Measurements from ENCODE around the gene C5. TPM values are rescaled to one million over a fixed set of nuclear protein-coding genes. Genes with fewer than 3 reads are reported as not detected.
"Not testable (repeated sequence)": the region's sequence is repeated elsewhere in the genome, so short reads cannot be mapped to it uniquely, and the experiment has no call there.

Gene C5
- 0.82 and 1.8 TPM in 2 replicates for total RNA-seq

- H3K36me3 Mint-ChIP-seq (ENCODE audit: low read depth) = no peaks in the 10 kb centered on the region
- no peaks in the 10 kb centered on the region for H3K9me3 Mint-ChIP-seq
- no peak within 1 kb of the TSS for H3K27ac Mint-ChIP-seq
- H3K4me1 Mint-ChIP-seq (ENCODE audit: low read depth) = no peaks in the 10 kb centered on the region
- H3K4me3 Mint-ChIP-seq (ENCODE audit: low read depth) = no peak within 1 kb of the TSS
- intact Hi-C loops (cut with micrococcal nuclease) = no loop called here
- H3K27me3 Mint-ChIP-seq (ENCODE audit: low read depth) = peaks cover 8% of the 10 kb centered on the region
- no peak for DNase-seq (ENCODE audit: low spot score)
Measured at GRCh38 chr9:121050128-121050988, at the start of gene C5. C5 (minus strand) TSS chr9:121050275; CDS start chr9:121050246, 29 bp downstream.

DNA sequence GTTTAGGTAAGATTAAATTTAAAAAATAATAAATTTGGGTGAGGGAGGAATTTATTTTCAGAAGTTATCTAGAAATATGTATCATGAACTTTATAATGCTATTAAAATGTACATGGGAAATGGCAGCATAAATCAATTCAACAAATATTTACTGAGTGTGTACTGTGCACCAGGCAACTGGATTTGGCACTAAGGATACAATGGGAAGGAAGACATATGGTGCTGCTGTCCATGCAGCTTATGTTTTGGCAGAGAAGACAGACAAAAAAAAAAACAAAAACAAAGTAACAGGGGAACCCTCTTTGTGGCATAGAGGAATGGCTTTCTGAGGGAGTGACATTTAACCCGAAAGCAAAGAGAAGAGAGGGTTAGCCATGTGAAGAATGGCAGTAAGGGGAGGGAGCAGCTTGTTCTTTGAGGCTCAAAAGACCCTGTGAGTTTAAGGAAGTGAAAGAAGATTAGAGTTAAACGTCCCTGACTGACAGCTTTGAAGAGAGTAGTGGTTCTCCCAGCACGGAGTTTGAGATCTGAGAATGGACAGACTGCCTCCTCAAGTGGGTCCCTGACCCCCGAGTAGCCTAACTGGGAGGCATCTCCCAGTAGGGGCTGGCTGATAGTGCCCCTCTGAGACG is 48.6 kb upstream of the C5 start:
- peaks cover 7% of the 10 kb centered on the region for H3K4me1 Mint-ChIP-seq (ENCODE audit: low read depth)
- intact Hi-C loops (cut with micrococcal nuclease) = no loop called here
- no peak for DNase-seq (ENCODE audit: low spot score)
- H3K9me3 Mint-ChIP-seq = peaks cover 44% of the 10 kb centered on the region
- H3K36me3 Mint-ChIP-seq (ENCODE audit: low read depth) = peaks cover 93% of the 10 kb centered on the region
- H3K27ac Mint-ChIP-seq = no peak overlapping the region
- no peak overlapping the region for H3K4me3 Mint-ChIP-seq (ENCODE audit: low read depth)
- H3K27me3 Mint-ChIP-seq (ENCODE audit: low read depth) = no peaks in the 10 kb centered on the region

GRCh38 chr9:121095057-121095456 is 45.0 kb upstream of the C5 start:
- H3K4me1 Mint-ChIP-seq (ENCODE audit: low read depth) = peaks cover 7% of the 10 kb centered on the region
- H3K27me3 Mint-ChIP-seq (ENCODE audit: low read depth) = no peaks in the 10 kb centered on the region
- no peak for DNase-seq (ENCODE audit: low spot score)
- no peak overlapping the region for H3K4me3 Mint-ChIP-seq (ENCODE audit: low read depth)
- intact Hi-C loops (cut with micrococcal nuclease) = no loop called here
- H3K36me3 Mint-ChIP-seq (ENCODE audit: low read depth) = peaks cover 86% of the 10 kb centered on the region
- peaks cover 17% of the 10 kb centered on the region for H3K9me3 Mint-ChIP-seq
- no peak overlapping the region for H3K27ac Mint-ChIP-seq

DNA sequence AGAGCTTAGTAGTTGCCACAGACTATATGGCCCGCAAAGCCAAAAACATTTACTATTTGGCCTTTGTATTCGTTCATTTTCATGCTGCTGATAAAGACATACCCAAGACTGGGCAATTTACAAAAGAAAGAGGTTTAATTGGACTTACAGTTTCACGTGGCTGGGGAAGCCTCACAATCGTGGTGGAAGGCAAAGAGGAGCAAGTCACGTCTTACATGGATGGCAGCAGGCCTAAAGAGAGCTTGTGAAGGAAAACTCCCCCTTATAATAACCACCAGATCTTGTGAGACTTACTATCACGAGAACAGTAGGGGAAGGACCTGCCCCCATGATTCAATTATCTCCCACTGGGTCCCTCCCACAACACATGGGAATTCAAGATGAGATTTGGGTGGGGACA is 40.7 kb upstream of the C5 start:
- DNase-seq (ENCODE audit: low spot score); H3K27ac Mint-ChIP-seq; intact Hi-C loops (cut with micrococcal nuclease); H3K4me3 Mint-ChIP-seq (ENCODE audit: low read depth); H3K27me3 Mint-ChIP-seq (ENCODE audit: low read depth); H3K9me3 Mint-ChIP-seq: not testable (repeated sequence)
- Mint-ChIP-seq H3K4me1 (ENCODE audit: low read depth) (peaks cover 23% of the 10 kb centered on the region), H3K36me3 (ENCODE audit: low read depth) (peaks cover 75% of the 10 kb centered on the region)

- no peak for DNase-seq (ENCODE audit: low spot score)
- Mint-ChIP-seq H3K27ac (no peak overlapping the region), H3K27me3 (ENCODE audit: low read depth) (no peaks in the 10 kb centered on the region), H3K4me3 (ENCODE audit: low read depth) (no peak overlapping the region), H3K4me1 (ENCODE audit: low read depth) (peaks cover 21% of the 10 kb centered on the region), H3K9me3 (no peaks in the 10 kb centered on the region), H3K36me3 (ENCODE audit: low read depth) (peaks cover 64% of the 10 kb centered on the region)
- intact Hi-C loops (cut with micrococcal nuclease) = no loop called here
Measured at GRCh38 chr9:121088576-121088975, 38.5 kb upstream of the C5 start.

GRCh38 chr9:121085661-121086060 is 35.6 kb upstream of the C5 start:
- intact Hi-C loops (cut with micrococcal nuclease) = no loop called here
- Mint-ChIP-seq H3K4me3 (ENCODE audit: low read depth) (no peak overlapping the region), H3K27me3 (ENCODE audit: low read depth) (no peaks in the 10 kb centered on the region), H3K9me3 (no peaks in the 10 kb centered on the region), H3K4me1 (ENCODE audit: low read depth) (peaks cover 28% of the 10 kb centered on the region), H3K27ac (no peak overlapping the region), H3K36me3 (ENCODE audit: low read depth) (peaks cover 61% of the 10 kb centered on the region)
- DNase-seq (ENCODE audit: low spot score) = no peak

- H3K36me3 Mint-ChIP-seq (ENCODE audit: low read depth) = peaks cover 50% of the 10 kb centered on the region
- H3K4me1 Mint-ChIP-seq (ENCODE audit: low read depth) = peaks cover 19% of the 10 kb centered on the region
Measured at GRCh38 chr9:121082075-121082474, 32.0 kb upstream of the C5 start.

DNA sequence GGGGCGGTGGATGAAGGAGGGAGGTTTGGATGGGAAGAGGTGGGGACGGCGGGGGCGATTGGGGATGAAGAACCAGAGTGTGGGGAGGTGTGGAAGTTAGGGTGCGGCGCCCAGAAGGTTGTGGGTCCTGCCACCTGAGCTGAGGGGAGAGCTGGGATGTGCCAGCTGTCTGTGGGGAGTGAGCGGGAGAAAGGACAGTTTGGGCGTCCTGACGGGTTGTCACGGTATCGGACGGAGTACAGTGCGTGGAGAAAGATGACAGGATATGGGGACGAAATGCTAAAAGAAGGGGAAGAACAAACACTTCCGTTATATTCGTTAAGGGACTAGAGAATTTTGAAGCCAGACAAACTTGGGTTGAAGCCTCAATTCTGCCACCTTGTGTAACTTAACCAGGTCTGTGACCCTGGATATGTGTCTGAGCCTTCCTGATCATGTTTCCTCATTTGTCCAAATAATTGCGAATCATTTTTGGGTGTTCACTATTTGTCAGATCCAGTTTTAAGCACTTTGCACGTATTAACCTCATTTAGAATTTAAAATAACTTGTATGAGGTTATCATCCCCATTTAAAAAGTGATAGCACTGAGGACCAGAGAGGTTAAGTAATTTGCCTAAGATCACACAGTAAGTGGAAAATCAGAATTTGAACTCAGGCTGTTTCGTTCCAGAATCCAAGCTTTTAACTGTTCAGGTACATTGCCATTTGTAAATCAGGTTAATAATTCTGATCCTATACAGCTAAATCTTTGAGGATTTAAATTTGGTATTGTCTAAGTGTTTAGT is 25.4 kb upstream of the C5 start:
- no peak for DNase-seq (ENCODE audit: low spot score)
- H3K4me1 Mint-ChIP-seq (ENCODE audit: low read depth) = peaks cover 34% of the 10 kb centered on the region

More at GRCh38 chr9:121082075-121082474, 32.0 kb upstream of the C5 start:
- Mint-ChIP-seq H3K27me3 (ENCODE audit: low read depth) (no peaks in the 10 kb centered on the region), H3K4me3 (ENCODE audit: low read depth) (no peak overlapping the region), H3K27ac (no peak overlapping the region), H3K9me3 (no peaks in the 10 kb centered on the region)
- DNase-seq (ENCODE audit: low spot score) = no peak
- intact Hi-C loops (cut with micrococcal nuclease) = no loop called here

DNA sequence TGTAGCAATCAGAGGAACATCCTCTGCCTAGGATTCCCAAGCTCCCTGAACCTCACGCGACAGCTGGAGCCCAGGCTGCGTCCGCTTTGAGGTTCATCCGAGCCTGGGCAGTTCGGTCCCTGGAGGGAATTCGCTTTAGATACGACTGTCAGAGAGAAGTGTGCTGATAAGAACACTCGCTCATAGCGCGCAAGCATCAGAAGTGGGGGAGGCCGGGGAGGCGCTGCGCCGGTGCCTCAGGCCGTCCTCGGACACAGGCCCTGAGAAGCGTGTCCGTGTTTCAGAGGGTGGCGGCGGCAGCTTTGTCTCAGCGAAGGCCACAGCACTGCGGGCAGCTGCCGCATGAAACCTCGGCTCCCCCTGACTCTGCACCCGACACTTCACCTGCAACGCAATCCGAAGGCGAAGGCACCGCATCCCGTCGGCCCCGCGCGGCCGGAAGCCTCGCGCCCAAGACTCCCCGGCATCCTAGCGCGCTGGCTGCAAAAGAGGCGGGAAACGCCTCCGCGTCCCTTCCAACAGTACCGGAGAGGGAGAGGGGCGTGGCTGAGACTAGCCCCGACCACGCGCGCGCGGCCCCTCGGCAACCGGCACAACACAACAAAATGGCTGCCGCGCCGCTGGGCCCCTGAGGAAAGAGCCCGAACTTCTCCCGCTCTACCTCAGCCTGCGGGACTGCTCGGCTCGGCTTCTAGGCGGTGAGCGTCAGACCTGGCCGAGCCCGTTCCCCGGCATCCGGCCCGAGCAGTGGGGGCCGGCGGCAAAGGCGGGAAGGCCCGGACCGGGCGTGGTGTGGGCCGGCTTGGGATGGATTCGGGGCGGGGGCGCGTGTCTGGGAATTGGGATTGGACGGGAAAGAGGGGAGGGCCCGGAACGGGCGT is 24.5 kb upstream of the C5 start, which contains the start of gene CNTRL:
TSS of gene CNTRL (plus strand) at position 586 of the 881 bp plus-strand sequence. CDS start 13,372 bp downstream, outside the sequence.
- peak; percentile 90 for DNase-seq (ENCODE audit: low spot score)
- Mint-ChIP-seq H3K36me3 (ENCODE audit: low read depth) (peaks cover 7% of the 10 kb centered on the region), H3K27me3 (ENCODE audit: low read depth) (no peaks in the 10 kb centered on the region), H3K4me3 (ENCODE audit: low read depth) (peak within 1 kb of the TSS; percentile 100), H3K27ac (peak within 1 kb of the TSS; percentile 98), H3K4me1 (ENCODE audit: low read depth) (peaks cover 35% of the 10 kb centered on the region), H3K9me3 (peaks cover 7% of the 10 kb centered on the region)
- intact Hi-C loops (cut with micrococcal nuclease) = loop anchor here (1.0 to 5.0 kb wide), 5 partner anchors 47 to 317 kb away; partner anchors contain the start of genes FBXW2 and TRAF1

More for the DNA sequence above, 25.4 kb upstream of the C5 start:
- H3K27ac Mint-ChIP-seq = peak overlapping the region; percentile 98
- intact Hi-C loops (cut with micrococcal nuclease) = loop anchor here (2.0 kb wide), 2 partner anchors 149 to 231 kb away; partner anchors contain the start of gene TRAF1
- peak overlapping the region; percentile 100 for H3K4me3 Mint-ChIP-seq (ENCODE audit: low read depth)
- H3K27me3 Mint-ChIP-seq (ENCODE audit: low read depth) = no peaks in the 10 kb centered on the region
- H3K36me3 Mint-ChIP-seq (ENCODE audit: low read depth) = peaks cover 14% of the 10 kb centered on the region
- peaks cover 1% of the 10 kb centered on the region for H3K9me3 Mint-ChIP-seq

GRCh38 chr9:121073038-121073437 is 23.0 kb upstream of the C5 start:
- Mint-ChIP-seq H3K36me3 (ENCODE audit: low read depth) (peaks cover 21% of the 10 kb centered on the region), H3K4me3 (ENCODE audit: low read depth) (peak overlapping the region; percentile 45), H3K4me1 (ENCODE audit: low read depth) (peaks cover 42% of the 10 kb centered on the region), H3K9me3 (peaks cover 18% of the 10 kb centered on the region), H3K27me3 (ENCODE audit: low read depth) (no peaks in the 10 kb centered on the region), H3K27ac (peak overlapping the region; percentile 98)
- intact Hi-C loops (cut with micrococcal nuclease) = loop anchor here (5.0 kb wide), 1 partner anchor 316 kb away; no protein-coding TSS in a partner anchor
- DNase-seq (ENCODE audit: low spot score) = no peak

DNA sequence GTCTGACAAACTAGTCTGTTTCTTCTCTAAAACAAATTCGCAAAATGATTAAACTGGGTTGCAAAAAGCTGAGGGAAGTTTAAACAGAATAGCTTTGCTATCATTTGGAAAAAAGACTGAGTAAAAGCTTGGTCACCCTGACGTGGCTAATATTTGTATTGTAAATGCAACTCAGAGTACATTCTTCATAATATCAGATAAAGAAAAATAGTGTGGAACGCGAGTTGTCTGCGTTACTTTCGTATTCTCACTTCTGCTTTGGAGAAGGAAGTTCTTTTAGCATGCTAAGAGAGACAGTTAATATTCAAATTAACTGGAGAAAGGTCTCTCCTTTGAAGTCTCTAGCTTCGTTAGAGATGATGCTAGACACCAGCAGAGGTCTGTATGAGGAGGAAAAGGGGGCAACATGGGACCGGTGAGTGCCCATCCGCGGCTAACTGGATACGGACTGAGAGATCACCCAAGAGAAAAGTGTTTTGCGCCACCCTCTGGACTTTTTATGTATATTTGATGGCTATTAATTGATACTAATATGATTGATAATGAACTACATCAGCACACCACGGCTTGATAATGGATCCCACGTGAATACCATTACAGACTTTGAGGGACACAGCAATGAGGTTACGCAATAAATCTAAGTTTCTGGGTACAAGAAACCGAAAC is 21.8 kb upstream of the C5 start:
- no peak for DNase-seq (ENCODE audit: low spot score)
- peaks cover 38% of the 10 kb centered on the region for H3K4me1 Mint-ChIP-seq (ENCODE audit: low read depth)
- H3K4me3 Mint-ChIP-seq (ENCODE audit: low read depth) = peak overlapping the region; percentile 76
- H3K36me3 Mint-ChIP-seq (ENCODE audit: low read depth) = peaks cover 26% of the 10 kb centered on the region
- intact Hi-C loops (cut with micrococcal nuclease) = loop anchor here (1.0 to 5.0 kb wide), 2 partner anchors 91 to 315 kb away; no protein-coding TSS in a partner anchor
- peaks cover 24% of the 10 kb centered on the region for H3K9me3 Mint-ChIP-seq
- no peaks in the 10 kb centered on the region for H3K27me3 Mint-ChIP-seq (ENCODE audit: low read depth)
- peak overlapping the region; percentile 84 for H3K27ac Mint-ChIP-seq
